Measurements from ENCODE around the gene COL23A1.

COL23A1 gene

DNA sequence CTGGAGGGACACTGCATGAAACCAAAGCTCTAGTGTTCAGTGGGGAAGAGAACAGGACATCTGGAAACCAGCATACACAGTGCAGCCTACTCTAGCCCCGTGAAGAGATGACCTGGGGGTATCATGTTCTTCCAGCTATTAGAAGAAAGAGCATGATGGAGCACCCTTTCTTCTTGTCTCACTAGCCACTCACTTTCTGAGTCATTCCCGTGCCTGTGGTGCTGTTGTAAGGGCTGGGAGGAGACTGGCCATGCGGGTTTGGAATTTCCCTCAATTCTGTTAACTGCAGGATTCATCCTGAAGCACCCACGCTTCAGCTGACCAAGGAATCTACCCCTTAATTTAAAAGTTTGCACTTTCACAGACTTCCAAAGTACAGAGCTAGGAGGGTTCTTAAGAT is 137.0 kb downstream of the COL23A1 start:
- DNase-seq: no peak

DNA sequence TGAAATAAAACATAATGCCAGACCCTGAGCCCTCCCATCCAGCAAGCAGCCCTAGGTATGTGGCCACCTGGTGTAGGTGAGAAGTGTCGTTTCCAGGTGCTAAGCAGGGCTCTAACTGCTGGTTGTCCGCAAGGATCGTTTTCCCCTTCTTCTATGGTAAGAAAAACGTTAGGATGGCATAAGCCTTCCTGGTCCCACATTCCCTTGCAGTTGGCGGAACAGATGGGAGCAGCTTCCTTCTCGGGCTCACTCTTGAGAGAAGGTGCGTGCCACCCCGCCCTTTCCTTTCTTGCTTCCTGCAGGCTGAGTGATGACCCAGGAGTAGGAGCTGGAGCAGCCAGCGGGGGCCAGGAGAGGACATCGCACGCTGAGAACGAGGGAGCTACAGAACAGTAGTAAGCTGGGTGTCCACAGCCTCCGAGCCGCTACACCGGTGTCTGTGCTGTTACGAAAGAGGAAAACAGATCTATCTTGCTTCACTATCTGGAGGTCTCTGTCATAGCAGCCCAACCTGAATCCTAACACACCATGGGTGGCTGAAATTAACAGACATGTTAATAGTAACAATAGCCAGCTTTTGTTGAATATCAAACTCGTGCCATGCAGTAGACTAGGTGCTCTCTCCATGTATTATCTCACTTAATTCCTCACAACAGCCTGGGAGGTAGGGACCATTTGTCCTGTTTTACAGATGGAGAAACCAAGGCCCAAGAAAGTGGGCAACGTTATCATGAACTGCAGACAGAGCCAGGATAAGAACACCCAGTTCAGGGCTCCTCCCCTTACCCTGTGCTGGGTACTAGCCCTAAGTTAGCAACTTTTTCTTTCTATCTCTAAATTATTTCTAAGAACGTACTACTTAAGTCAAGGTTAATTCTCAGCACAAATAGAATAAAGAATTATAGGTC is 139.8 kb downstream of the COL23A1 start:
- no peak for DNase-seq

DNA sequence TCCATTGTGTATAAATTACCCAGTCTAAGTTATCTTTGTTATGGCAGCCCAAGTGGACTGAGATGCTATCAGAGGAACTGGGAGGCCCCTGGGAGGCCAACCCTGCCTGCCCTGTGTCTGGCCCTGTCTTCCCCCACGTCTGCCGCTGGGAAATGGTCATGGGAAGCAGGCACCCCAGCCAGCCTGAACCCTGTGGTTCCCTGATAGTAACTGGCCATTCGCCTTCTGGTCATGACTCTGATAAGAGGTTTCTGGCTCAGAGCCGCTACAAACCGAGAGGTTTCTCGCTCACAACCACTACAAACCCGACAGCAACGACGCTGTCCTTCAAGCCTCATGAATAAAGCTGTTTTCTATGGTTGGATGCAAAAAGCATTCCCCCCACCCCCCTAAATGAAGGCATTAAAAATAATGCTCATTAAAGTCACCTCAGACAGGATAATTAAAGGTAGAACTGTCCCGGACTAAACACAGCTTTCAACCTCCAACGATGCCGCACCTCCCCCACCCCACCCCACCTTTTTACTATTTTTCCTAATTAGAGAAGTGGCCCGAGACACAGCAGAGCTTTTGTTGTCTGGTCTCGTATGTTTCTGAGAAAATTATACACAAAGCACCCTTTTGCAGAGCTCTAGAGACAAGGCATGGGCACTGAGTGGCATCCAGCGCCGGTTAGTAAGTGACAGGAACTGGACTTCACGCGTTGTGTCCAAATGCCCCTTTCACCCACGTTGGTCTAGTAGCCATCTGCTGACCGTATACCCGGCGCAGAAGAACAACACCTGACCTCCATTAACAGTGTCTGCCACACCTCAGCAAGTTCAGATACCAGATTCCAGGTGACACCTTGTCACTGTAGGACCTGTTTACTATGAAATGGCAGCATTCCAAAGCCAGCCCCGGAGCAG is 140.8 kb downstream of the COL23A1 start:
- no peak for DNase-seq

DNA sequence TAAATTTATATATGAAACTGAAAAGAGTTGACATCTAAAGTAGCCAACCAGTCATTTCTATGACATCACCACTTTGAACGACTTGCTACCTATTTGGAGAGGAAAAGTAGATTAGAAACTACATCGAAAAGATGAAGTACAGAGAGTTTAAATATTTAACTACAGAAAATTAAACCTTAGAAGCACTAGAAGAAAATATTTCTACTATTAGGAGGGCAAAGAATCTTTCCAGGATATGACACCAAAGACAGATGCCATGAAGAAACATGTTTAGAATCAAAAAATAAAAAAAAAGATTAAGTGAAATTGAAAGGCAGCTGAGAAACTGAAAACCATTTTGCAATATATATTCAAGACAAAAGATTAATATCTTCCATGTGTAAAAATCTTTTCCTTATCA is 144.7 kb downstream of the COL23A1 start:
- DNase-seq: no peak

DNA sequence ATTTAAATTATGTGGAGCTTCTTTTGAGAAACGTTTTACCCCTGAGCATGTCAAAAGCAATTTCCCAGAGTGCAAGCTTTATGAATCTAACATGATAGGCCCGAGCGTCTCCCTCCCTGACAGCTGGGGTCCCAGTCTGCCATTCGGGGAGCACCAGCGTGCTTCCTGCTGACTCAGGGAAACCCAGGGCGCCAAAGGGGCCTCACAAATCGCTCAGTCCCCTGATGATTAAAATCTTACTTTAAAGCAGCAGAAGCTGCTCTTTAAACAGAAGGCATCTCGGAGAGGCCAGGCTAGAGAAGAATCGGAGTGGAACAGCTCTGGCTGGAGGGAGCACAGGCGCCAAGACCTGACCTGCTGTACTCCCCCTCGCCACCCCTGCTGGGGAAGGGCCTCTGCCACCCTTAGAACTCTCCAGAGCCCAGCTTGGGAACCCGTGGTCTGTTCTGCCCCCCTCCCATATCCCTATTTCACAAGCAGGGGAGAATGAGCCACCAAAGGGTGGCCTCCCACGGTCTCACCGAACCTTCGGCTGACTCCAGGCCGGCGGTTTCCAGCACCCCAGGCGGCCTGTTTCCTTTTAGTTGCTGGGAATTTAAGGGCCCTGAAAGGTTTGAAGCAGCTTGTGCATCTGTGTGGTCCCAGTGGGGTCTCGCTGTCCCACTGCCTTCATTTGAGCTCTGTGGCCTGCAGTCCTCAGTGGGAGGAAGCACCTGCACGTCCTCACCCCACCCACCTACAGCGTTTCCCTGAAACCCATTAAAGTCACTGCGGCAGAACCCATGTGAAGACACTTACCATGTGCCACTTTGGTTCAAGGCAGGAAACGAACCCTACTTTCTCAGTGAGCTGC is 147.6 kb downstream of the COL23A1 start:
- DNase-seq: no peak

DNA sequence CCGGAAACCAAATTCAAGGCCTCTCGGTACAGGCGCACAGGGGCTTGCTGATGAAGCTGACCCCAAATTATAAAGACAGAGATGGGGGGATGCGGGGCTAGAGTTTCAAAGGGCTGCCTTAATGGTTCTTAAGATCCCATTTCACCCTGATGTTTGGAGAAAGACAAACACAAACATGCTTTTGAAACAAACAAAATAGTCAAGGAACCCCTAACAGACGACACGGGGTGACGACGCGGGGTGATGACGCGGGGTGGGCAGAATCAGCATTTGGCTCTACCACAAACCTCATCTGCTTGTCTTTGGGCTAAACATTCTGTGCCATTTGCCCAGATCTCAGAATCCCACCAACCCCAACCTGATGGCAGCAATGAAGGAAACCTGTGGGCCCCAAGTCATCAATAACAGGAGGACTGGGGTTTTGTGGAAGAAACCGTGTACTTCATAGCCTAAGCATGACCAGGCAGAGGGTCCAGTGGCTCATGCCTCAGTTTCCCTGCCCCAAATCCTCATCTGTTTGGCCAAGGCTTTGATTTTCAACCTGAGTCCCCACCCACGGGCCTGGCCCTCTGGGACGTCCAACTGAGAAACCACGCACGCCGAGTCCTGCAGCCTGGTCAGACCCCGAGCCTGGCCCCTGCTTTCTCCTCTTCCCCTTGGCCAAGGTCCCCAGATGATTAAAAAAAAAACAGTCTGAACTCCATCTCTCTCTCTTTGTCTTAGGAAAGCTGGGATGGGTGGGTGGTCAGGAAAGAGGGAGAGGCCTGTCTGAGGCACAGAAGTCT is 148.5 kb downstream of the COL23A1 start:
- DNase-seq: no peak

DNA sequence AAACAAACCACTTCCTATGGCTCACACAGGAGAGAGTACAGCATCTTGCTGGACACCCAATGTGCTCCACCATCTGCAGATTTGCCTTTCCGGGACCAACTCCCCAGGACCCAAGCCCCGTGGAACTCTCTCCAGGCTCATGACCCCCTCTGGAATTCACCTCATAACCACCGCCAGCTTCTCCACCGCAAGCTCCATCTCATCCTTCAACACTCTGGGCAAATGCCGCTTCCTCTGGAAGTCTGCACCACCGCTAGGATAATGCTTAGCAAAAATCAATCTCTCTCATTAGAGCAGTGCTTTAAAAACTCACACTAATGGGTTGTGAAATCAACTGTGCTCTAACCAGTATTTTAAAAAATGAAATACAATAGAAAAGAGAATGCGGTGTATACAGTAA is 150.0 kb downstream of the COL23A1 start:
- DNase-seq: no peak

DNA sequence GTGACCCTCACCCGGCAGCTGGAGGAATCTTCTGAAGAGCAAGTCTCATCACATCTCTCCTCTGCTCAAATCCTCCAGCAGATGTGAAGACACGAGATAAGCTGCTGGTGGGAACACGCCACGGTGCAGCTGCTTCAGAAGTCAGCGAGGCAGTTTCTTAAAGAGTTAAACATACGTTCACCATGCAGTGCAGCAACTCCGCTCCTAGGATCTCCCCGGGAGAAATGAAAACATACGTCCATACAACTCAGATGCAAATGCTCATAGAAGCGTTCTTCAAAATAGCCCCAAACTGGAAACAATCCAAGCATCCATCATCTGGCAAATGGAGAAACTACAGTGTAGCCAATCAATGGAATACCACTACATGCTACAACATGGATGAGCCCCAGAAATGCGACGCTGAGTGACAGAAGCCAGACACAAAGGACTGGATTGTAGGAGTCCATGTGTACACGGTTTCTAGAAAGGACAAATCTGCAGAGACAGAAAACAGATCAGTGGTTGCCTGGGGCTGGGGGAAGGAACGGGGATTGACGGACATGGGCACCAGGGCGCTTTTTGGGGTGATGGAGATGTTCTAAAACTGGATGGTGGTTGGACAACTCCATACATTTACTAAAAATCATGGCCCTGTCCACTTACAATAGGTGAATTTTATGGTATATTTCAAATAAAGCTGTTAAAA is 150.6 kb downstream of the COL23A1 start:
- DNase-seq: no peak

DNA sequence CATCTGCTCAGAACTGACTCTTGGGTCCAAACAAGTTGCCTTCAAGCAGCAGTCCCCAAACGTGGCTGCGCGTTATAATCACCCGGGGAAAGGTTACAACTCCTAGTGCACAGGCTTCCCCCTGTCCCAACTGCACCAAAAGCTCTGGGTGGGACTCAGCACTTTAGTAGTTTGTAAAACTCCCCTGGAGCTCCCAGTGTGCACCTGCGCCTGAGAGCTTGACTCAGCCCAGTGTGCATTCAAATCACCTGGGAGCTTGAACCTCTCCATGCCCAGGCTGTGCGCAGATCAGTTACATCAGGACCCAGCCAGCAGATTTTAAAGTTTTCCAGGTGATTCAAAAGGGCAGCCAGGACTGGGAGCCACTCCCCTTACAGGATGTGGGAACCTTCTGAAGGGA is 151.4 kb downstream of the COL23A1 start:
- no peak for DNase-seq

DNA sequence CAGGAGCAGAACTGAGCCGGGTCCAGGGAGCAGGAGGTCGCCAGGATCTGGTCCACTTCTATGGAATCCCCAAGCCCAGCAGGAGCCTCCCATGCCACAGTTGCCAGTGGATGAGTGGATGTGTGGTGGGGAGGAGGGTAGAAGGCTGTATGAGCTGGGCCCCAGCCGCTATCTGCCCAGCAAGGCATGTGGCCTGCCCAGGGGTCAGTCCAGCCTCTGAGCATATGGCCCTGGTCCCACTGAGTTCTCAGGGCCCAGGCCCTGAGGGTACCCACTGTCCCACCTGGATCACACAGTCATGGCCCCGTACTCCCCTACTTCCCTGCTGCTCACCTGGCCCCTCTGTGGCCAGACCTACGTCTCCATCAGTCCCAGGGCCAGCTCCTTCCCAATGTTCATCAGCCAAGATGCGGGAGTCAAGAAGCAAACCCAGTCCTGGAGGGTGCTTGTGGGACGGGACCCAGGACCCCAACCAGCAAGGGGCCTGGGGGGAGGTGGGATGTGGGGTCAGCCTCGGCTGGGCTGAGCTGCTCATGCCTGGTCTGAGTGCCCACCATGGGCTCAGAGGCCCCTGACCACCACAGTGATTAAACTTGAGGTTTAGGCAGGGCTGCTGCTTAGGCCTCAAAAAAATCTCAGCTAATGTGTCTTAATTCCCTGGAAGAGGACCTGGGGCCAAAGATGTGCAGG is 152.7 kb downstream of the COL23A1 start:
- no peak for DNase-seq

DNA sequence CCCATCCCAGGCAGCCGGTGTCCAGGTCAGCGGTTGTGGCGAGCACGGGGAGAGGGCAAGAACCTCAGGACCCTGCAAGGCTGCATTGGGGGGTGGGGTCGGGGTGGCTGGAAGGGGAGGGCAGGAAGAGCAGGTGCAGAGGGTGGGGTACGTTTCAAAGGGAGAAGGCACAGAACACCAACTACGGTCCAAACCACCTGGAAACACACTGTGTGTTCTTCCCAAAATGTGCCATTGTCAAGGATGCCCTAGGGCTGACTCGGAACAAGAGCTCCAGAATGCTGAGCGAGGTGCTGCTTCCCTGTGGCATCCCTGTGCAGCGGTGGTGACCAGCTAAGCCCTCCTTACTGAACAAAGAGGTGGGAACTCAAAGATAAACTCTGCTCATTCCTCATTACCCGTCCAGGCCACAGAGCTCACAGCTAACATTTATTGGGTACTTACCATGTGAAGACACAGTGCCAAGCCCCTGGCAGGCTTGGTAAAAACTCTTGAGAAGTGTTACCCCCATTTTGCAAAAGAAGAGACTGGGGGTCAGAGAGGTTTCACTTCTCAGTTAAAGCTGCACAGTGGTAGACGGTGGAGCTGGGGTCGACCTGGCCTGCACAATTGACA is 153.8 kb downstream of the COL23A1 start:
- no peak for DNase-seq

DNA sequence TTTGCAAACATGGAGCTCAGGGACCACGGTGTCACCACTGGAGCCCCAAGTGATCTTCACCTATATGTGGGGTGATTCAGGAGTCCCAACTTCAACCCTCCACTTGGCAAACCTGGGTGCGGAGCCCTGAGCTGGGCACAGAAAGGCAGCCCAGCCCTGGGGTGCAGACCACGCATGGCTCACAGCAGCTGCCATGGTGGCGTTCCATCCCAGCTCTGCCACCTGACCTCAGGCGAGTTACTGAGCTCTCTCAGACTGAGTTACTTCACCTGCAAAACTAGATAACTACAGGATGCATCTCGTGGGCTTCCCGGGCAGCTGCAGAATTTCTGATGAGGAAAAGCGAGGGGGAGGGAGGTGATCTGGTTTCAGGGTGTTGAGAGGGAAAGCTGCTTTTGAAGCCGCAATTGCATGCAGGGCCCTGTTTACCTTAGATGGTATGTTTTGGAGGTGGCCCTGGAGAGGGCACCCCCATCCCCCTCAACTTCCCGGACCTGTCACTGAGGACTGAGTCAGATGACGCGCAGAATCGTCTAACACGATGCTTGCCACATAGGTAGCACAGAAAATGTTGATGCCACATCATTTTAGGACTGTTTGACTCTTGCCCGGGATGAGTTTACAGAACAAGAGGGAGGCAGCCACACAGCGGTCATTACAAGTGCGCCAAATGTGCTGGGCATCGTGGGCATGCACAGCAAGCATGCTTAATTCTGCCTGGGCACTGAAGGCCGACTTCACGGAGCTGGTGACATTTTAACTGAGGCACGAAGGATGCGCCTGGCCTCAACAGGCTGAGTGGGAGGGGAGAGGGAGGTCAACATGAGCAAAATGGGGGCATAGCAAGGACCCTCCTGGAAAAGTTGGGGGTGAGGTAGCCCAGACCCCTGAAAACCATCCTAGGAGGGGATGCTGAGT is 154.6 kb downstream of the COL23A1 start:
- no peak for DNase-seq

DNA sequence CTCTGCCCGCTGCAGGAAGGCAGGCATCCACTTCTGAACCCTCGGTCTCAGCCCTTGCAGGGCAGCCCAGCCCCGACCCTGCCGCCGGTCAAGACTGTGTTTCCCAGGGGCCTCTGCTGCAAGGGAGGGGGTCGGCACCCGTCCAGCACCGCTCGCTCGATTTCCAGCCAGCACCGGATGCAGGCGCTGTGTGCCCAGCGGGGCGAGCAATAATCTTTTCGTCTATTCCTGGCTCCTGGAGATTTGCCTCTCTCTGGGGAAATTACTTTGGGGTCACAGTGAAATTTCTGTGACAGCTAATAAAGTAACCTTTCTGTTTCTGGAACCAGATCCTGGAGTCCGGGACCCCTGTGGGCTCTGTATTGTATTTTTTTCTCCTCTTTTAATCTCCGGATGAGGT is 155.3 kb downstream of the COL23A1 start:
- DNase-seq: no peak

DNA sequence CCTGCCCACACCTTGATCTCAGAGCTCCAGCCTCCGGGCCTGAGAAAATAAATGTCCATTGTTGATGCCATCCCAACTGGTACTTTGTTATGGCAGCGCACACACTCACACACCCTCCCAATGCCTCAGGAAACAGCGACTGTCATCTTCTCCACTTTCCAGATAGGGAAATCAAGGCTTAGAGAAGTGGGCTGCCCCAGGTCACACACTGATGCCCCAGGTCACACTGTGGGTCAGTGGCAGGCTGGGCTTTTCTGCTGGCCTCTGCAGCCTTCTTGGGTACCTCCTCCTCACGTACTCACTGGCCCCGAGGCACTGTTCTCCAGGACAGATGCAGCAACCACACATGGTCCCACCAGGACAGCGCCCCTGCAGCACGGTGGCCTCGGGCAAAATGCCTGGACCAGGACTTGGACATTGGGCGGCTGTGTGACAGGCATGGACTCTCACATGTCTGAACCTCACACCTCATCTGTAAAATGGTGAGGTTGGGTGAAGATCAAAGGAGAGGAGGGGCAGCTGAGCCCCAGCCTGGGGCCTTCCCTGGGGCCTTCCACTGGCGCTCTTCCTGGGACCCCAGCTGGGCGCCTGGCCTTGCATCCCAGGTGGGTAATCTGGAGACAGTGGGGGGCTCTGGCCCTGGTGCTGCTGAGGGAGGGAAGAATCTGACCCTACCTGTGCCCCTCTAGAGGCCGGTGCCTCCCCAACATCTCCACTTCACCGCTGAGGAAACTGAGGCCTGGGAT is 156.0 kb downstream of the COL23A1 start:
- DNase-seq: no peak

DNA sequence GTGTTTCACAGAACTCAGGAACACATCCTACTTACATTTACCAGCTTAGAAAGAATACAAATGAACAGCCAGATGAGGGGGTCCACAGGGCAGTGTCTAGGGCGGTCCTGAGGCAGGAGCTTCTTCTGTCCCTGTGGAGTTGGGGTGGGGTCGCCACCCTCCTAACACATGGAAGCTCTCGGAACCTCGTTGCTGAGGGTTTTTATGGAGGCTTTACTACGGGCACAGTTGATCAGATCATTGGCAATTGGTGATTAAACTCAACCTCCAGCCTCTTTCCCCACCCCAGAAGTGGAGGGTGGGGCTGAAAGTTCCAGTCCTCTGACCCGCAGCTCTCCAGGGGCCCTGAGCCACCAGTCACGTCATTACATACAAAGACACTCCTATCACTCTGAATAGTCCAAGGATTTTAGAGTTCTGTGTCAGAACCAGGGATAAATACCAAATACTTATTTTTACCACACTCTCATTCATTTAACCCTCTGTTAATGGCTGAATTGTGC is 156.9 kb downstream of the COL23A1 start:
- DNase-seq: no peak

DNA sequence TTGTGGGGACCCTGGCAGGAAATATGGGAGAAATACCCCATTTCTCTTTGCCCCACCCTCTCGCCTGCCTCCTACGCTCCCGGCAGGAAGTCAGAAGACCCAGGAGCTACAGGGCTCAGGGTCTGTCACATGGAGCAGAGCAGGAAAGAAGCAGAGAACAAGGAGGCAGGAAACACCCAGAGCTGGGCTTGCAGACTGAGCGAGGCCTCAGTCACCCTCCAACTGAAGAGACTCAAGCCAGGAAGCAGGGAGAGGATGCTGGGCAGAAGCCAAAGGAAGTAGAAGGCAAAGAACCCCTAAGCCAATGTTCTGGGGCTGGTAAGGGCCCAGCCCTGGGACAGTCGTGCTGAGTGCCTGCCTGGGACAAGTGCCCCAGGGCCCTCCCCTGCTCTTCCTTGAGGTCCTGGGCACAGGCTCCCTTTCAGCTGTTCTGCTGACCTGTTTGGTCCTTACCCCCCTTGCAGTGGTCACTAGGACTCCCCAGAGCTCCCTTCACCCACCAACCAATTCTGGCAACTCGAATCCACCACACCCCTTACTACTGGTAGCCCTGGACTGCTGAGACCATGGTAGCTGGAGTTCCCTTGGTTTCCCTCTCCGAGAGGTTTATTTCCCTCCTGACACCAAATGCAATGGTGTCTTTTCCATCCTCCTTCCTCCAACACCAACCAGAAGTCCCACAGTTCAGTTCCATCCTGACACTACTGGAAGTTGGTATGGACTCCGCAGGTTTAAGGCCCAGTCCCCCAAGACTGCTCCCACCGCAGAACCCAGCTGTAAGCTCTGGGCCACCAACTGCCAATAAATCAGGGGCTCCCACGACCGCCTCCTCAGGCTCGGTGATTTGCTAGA is 157.5 kb downstream of the COL23A1 start:
- DNase-seq: no peak

DNA sequence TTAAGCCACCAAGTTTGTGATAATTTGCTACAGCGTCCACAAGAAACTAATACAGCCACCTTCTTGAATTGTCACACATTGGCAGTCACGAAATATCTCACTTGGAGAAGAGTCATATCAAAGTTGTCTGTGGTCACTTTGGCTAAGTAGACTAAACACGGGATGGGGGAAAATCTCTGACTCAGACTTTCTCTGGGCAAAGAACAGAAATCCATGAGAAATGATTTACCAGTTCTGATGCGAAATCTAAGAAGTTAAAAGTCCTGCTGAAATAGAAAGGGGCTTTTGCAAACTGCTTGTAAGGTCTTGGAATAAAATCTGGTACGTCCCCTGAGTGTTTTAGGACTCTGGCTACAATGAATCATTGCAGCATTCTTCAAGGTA is 158.4 kb downstream of the COL23A1 start:
- no peak for DNase-seq

All from stimulated activated CD4-positive, alpha-beta T cell treated with anti-CD3 and anti-CD28 coated beads, Interleukin-4, amount 100 ng/mL, for 1 hour (primary cell).